HG02970 (cell line): Measurements from ENCODE around the gene CADM2.
A peak's percentile ranks its signal among the peaks of the same experiment; 100 is the strongest.
"Not testable (repeated sequence)": the region's sequence is repeated elsewhere in the genome, so short reads cannot be mapped to it uniquely, and the experiment has no call there.

ENCODE experiments used
- ATAC-seq: cut with Tn5 transposase; IDR thresholded peaks from one replicate; pipeline ENCODE4 v1.9.1; 2021; ENCODE audit warnings: mild to moderate bottlenecking, moderate library complexity, moderate number of reproducible peaks; ENCODE audit not compliant: unreplicated experiment, low FRiP score

Gene CADM2

GRCh38 chr3:84958495-84959469 lies at the start of gene CADM2:
TSS of gene CADM2 (plus strand) at chr3:84958989.
- peak; percentile 92 for ATAC-seq

- ATAC-seq = not testable (repeated sequence)
Measured at GRCh38 chr3:84918592-84918991, 40.2 kb upstream of the CADM2 start.

GRCh38 chr3:84922682-84923081 lies 36.1 kb upstream of the CADM2 start:
- ATAC-seq = no peak

DNA sequence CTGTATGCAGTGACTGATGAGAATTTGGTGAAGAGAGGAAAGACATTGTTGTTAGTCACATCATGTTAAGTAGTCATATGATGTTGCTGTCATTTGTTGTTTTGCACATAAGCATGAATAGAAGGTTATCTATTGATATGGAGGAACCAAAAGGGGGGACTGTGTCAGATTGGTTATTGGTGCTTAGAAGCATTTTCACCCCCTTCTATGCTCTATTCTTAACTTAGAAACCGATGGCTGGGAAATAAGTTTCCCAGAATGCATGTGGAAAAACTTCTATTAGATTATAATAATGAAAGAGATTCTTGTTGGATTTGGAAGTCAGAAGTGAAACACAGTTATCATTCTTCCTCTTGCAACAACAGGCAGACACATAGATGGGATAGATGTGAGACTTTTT lies 33.2 kb upstream of the CADM2 start:
- no peak for ATAC-seq

GRCh38 chr3:84943379-84943778 lies 15.4 kb upstream of the CADM2 start:
- ATAC-seq = no peak

- no peak for ATAC-seq
Measured at GRCh38 chr3:84946240-84946639, 12.5 kb upstream of the CADM2 start.

- no peak for ATAC-seq
Measured at GRCh38 chr3:84959470-84960271, 882 bp downstream of the CADM2 start.

DNA sequence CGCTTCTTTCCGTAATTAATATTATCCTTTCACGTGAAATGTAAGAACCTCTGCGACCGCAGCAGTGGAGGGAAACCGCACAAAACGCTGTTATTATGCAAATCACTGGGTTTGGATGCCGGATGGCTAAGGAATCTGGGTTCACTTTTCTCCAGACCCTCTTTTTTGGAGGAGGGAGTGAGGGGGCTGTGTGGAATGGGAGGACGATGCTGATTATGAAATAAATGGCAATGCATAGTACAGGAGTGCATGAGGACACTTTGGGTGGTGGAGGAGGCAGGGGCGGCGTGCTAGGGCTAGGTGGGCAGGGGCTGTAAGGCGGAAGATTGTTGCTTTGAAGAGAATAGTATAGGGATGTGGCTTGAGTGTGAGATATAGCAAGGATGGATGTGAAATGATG lies 1.8 kb downstream of the CADM2 start:
- ATAC-seq = no peak

- no peak for ATAC-seq
Measured at GRCh38 chr3:84961011-84961410, 2.2 kb downstream of the CADM2 start.

DNA sequence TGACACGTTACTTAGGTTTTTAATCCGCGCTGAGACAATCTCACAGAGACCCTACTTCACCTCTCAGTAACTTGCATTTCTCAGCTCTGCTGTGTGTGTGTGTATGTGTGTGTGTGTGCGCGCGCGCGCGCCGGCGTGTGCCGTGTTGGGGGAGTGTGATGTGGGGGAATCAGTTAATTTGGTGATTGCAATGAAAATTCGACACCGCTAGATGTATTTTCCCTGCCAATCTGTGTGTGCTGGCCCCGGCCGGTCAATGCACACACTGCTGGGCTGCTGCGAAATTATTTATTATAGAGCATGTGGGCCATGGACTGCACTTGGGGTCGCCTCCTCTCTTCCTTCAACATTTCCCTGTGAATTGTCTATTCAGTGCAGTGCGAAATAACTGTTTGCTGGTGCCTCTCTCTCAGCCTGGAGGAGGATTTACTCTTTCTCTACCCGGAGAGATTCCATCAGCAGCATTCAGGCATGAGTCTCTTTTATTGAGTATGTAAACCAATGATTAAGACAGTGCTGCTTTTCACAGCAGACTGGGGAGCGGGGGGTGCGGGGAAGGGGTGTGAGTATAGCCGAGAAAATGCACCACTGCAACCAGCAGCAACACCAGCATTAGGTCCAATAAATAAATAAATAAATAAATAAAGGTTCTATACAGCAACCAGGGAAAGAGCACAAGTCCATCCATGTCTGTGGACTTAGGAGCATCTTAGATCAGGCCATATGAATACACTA lies 2.9 kb downstream of the CADM2 start:
- no peak for ATAC-seq

- no peak for ATAC-seq
Measured at GRCh38 chr3:84962415-84962814, 3.6 kb downstream of the CADM2 start.

GRCh38 chr3:84963137-84963536 lies 4.3 kb downstream of the CADM2 start:
- ATAC-seq = no peak

GRCh38 chr3:84965141-84965540 lies 6.4 kb downstream of the CADM2 start:
- ATAC-seq = no peak

DNA sequence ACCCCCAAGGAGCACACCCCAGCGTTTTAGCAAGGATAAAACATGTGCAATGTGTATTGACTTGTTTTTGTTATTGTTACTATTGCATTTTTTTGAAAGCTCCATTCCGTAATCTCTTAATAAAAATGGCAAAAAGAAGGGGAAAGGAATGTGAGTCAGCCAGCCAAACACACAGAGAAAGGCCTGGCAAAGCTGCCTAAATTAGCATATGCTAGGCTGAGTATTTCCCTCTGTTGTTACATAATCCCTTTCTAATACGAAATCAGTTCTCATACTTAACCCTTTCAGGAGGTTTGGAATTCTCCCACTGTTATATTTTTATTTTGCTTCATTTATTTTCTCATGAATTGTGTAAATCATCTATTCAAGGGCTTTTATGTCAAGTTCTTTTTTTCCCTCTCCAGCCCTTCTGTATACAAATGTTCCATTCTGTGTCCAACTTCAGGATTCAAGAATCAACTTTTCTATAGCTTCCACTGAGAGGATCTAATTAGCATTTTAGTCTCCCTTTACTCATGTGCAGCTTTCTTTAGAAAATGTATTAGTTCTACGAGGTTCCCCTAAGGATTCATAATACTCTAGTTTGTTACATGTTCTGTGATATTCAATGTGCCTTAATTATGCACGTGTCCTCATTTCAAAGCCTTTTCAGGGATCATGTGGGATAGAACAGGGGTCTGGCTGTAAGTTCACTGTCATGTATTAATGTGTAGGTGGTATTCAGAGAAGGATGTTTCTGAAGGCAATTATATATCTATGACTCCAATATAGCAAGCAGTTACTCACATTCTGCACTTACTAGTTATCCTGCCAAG lies 9.2 kb downstream of the CADM2 start:
- ATAC-seq = no peak

GRCh38 chr3:84968701-84969235 lies 10.0 kb downstream of the CADM2 start:
- no peak for ATAC-seq

DNA sequence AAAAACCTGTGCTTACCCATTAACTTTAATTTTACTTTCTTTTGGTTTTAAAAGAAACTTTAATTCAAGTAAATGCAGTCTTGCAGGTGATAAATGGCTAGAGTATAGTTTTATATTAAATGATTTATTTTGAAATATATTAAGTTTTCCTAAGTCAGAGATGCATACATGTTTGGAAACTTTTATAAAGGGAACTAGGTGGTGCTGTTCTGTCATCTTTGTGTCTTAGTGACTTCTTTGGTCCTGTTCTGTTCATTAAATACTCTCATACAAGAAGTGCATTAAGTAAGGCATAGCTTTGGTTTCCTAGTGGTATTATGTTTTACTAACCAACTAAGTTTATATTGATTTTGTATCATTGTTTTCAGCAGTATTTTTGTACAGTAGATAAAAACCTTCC lies 15.6 kb downstream of the CADM2 start:
- no peak for ATAC-seq

GRCh38 chr3:84977021-84977420 lies 18.2 kb downstream of the CADM2 start:
- ATAC-seq = no peak

DNA sequence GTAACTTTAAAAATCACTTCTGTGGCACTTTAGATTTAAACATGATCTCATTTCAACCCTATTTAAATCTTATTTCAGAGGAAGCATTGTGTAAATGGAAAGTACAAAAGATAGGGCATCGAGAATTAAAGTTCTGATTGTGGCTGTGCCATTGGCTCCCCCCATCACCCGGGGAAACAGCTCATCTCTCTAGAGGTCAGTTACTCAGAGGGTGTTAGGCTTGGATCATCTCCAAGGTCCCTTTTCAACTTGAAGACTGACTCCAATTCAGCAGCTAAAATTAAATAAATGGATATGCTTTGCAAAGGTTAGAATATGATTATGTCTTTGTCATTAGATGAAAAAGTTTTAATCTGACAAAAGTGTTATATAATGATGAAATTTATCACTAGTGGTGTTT lies 20.1 kb downstream of the CADM2 start:
- no peak for ATAC-seq

GRCh38 chr3:84980011-84980410 lies 21.2 kb downstream of the CADM2 start:
- no peak for ATAC-seq

DNA sequence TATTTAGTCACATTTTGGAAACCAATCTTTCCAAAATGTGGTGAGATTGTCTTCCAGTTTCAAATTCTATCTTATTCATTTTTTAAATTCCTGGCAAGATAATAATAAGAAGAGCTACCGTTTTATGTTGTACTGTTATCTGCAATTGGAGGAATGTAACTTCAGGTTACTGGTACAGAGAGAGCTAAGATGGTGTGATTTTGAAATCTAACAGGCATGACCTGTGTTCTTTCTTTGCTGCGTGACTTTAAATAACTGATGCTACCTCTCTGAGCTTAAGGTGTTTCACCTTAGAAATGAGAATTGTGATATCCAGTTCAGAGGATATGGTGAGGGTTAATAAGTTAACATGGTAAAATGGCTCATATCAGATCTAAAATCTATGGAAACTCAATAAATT lies 21.7 kb downstream of the CADM2 start:
- no peak for ATAC-seq
